NCI-H82 treated with DMSO at 0.1 percent for 48 hours (cell line): ENCODE results near the gene SLX9.

Experiments used
- DNase-seq: peaks from one replicate; lab custom pipeline; 2025; ENCODE audit not compliant: unreplicated experiment; lab: John Stamatoyannopoulos, UW

SLX9 gene

GRCh38 chr21:44988607-44989536, 49.0 kb downstream of the SLX9 start:
- no peak for DNase-seq

GRCh38 chr21:44989537-44989886, 49.7 kb downstream of the SLX9 start:
- no peak for DNase-seq

- DNase-seq: no peak
Measured at GRCh38 chr21:44989943-44990780, 50.3 kb downstream of the SLX9 start.

- DNase-seq: no peak
Measured at GRCh38 chr21:44990921-44991320, 51.1 kb downstream of the SLX9 start.

- DNase-seq: no peak
Measured at GRCh38 chr21:44991538-44992483, 52.0 kb downstream of the SLX9 start.

- no peak for DNase-seq
Measured at GRCh38 chr21:44992608-44993031, 52.8 kb downstream of the SLX9 start.

- no peak for DNase-seq
Measured at GRCh38 chr21:44993321-44994046, 53.7 kb downstream of the SLX9 start.

GRCh38 chr21:44994047-44994694, 54.3 kb downstream of the SLX9 start:
- no peak for DNase-seq

- DNase-seq: no peak
Measured at GRCh38 chr21:44994695-44995342, 55.0 kb downstream of the SLX9 start.

- DNase-seq: no peak
Measured at GRCh38 chr21:44995343-44995941, 55.6 kb downstream of the SLX9 start.

GRCh38 chr21:44996096-44996495, 56.3 kb downstream of the SLX9 start:
- no peak for DNase-seq

GRCh38 chr21:44996501-44996921, 56.7 kb downstream of the SLX9 start:
- DNase-seq: no peak

- DNase-seq: no peak
Measured at GRCh38 chr21:44996983-44997936, 57.4 kb downstream of the SLX9 start.

- DNase-seq: no peak
Measured at GRCh38 chr21:44998086-44998620, 58.3 kb downstream of the SLX9 start.

GRCh38 chr21:44998621-44999427, 59.0 kb downstream of the SLX9 start:
- no peak for DNase-seq

GRCh38 chr21:44999428-44999971, 59.7 kb downstream of the SLX9 start:
- DNase-seq: no peak
